HEK293 (cell line): Measurements from ENCODE around the gene TOR1AIP2.

Experiments used
- CTCF ChIA-PET: fragments of 350-600 bp; formaldehyde crosslinking; extraction: SDS; loops from one replicate; lab custom pipeline; 2021; ENCODE audit warnings: antibody characterized with exemption; lab: Yijun Ruan, JAX
- POLR2A ChIA-PET: fragments of 300-600 bp; formaldehyde crosslinking; extraction: SDS; loops from one replicate; lab custom pipeline; 2020; ENCODE audit warnings: antibody characterized with exemption, inconsistent platforms; lab: Yijun Ruan, JAX
- H3K27ac ChIP-seq: fragments of 200-500 bp; sonication (Bioruptor generic); 2 replicates; pipeline ENCODE4 v1.5.1; 2014; ENCODE audit warnings: low read depth, low read length, control low read depth, inconsistent platforms; ENCODE audit errors: extremely low read depth
- H3K36me3 ChIP-seq, 2 experiments: fragments of 200-500 bp in 1 of 2; sonication (Bioruptor generic) in 1 of 2; 1 replicate in 1 of 2; 2 replicates in 1 of 2; pipeline ENCODE4 v1.5.1; 2014 to 2017; ENCODE audit warnings: inconsistent platforms in 2 of 2, low read length in 2 of 2; ENCODE audit not compliant: control insufficient read depth in 2 of 2, insufficient read depth in 1 of 2
- H3K4me1 ChIP-seq: fragments of 200-500 bp; sonication (Bioruptor generic); 2 replicates; pipeline ENCODE4 v1.5.1; 2014; ENCODE audit warnings: mild to moderate bottlenecking, low read length, inconsistent platforms; ENCODE audit not compliant: control insufficient read depth, insufficient read depth
- H3K4me3 ChIP-seq: 2 replicates; pipeline ENCODE4 v1.5.1; 2011; ENCODE audit warnings: low read depth, mild to moderate bottlenecking, control low read depth, low read length, moderate library complexity
- H3K9me3 ChIP-seq: fragments of 200-500 bp; sonication (Bioruptor generic); 2 replicates; pipeline ENCODE4 v1.5.1; 2014; ENCODE audit warnings: low read depth, low read length, inconsistent platforms; ENCODE audit not compliant: control insufficient read depth, insufficient read depth
- BCL11A ChIP-seq: fragments of 450-650 bp; formaldehyde crosslinking; IDR thresholded peaks from 2 replicates; pipeline ENCODE4 v1.5.1; 2016; ENCODE audit warnings: low read depth, missing biosample characterization, missing genetic modification characterization
- EGR2 ChIP-seq: fragments of 450-650 bp; formaldehyde crosslinking; IDR thresholded peaks from 2 replicates; pipeline ENCODE4 v1.5.1; 2016; ENCODE audit warnings: low read depth, missing biosample characterization, missing genetic modification characterization
- HIC1 ChIP-seq: fragments of 450-650 bp; formaldehyde crosslinking; IDR thresholded peaks from 2 replicates; pipeline ENCODE4 v1.5.1; 2016; ENCODE audit warnings: missing biosample characterization, missing genetic modification characterization
- OVOL3 ChIP-seq: fragments of 450-650 bp; formaldehyde crosslinking; IDR thresholded peaks from 2 replicates; pipeline ENCODE4 v1.5.1; 2016; ENCODE audit warnings: missing biosample characterization, missing genetic modification characterization
- RBAK ChIP-seq: fragments of 450-650 bp; formaldehyde crosslinking; IDR thresholded peaks from 2 replicates; pipeline ENCODE4 v1.5.1; 2016; ENCODE audit warnings: missing biosample characterization, missing genetic modification characterization
- SCRT2 ChIP-seq: fragments of 450-650 bp; formaldehyde crosslinking; IDR thresholded peaks from 2 replicates; pipeline ENCODE4 v1.5.1; 2016; ENCODE audit warnings: missing biosample characterization, missing genetic modification characterization
- SP2 ChIP-seq: fragments of 450-650 bp; formaldehyde crosslinking; IDR thresholded peaks from 2 replicates; pipeline ENCODE4 v1.5.1; 2016; ENCODE audit warnings: missing biosample characterization, missing genetic modification characterization
- ZBTB20 ChIP-seq: fragments of 450-650 bp; formaldehyde crosslinking; IDR thresholded peaks from 2 replicates; pipeline ENCODE4 v1.5.1; 2016; ENCODE audit warnings: missing biosample characterization, missing genetic modification characterization
- ZBTB26 ChIP-seq: fragments of 450-650 bp; formaldehyde crosslinking; optimal IDR thresholded peaks from 2 replicates; pipeline ENCODE3; 2016; ENCODE audit warnings: missing biosample characterization, mild to moderate bottlenecking, missing genetic modification characterization
- ZNF148 ChIP-seq: fragments of 450-650 bp; formaldehyde crosslinking; IDR thresholded peaks from 2 replicates; pipeline ENCODE4 v1.5.0; 2017; ENCODE audit warnings: missing biosample characterization, missing genetic modification characterization, borderline replicate concordance
- ZNF16 ChIP-seq: fragments of 450-650 bp; formaldehyde crosslinking; IDR thresholded peaks from 2 replicates; pipeline ENCODE4 v1.5.1; 2016; ENCODE audit warnings: low read depth, missing biosample characterization, missing genetic modification characterization
- ZNF169 ChIP-seq: fragments of 450-650 bp; formaldehyde crosslinking; IDR thresholded peaks from 2 replicates; pipeline ENCODE4 v1.5.1; 2016; ENCODE audit warnings: missing biosample characterization, missing genetic modification characterization
- ZNF174 ChIP-seq: fragments of 450-650 bp; formaldehyde crosslinking; IDR thresholded peaks from 2 replicates; pipeline ENCODE4 v1.5.0; 2017; ENCODE audit warnings: missing biosample characterization, mild to moderate bottlenecking, missing genetic modification characterization
- ZNF223 ChIP-seq: fragments of 450-650 bp; formaldehyde crosslinking; IDR thresholded peaks from 2 replicates; pipeline ENCODE4 v1.5.1; 2016; ENCODE audit warnings: missing biosample characterization, missing genetic modification characterization
- ZNF571 ChIP-seq: fragments of 450-650 bp; formaldehyde crosslinking; IDR thresholded peaks from 2 replicates; pipeline ENCODE4 v1.5.0; 2017; ENCODE audit warnings: missing biosample characterization, missing genetic modification characterization
- ZNF621 ChIP-seq: fragments of 450-650 bp; formaldehyde crosslinking; IDR thresholded peaks from 2 replicates; pipeline ENCODE4 v1.5.1; 2017; ENCODE audit warnings: missing biosample characterization, missing genetic modification characterization
- ZNF639 ChIP-seq: fragments of 450-650 bp; formaldehyde crosslinking; IDR thresholded peaks from 2 replicates; pipeline ENCODE4 v1.5.1; 2016; ENCODE audit warnings: missing biosample characterization, missing genetic modification characterization
- ZNF670 ChIP-seq: fragments of 450-650 bp; formaldehyde crosslinking; IDR thresholded peaks from 2 replicates; pipeline ENCODE4 v1.5.1; 2016; ENCODE audit warnings: missing biosample characterization, missing genetic modification characterization, low read depth
- ZNF677 ChIP-seq: fragments of 450-650 bp; IDR thresholded peaks from 2 replicates; pipeline ENCODE4 v1.5.0; 2018; ENCODE audit warnings: missing biosample characterization, mild to moderate bottlenecking, missing genetic modification characterization, moderate library complexity
- ZNF692 ChIP-seq: fragments of 450-650 bp; formaldehyde crosslinking; IDR thresholded peaks from 2 replicates; pipeline ENCODE4 v1.5.1; 2016; ENCODE audit warnings: missing biosample characterization, missing genetic modification characterization
- ZNF76 ChIP-seq: fragments of 450-650 bp; formaldehyde crosslinking; IDR thresholded peaks from 2 replicates; pipeline ENCODE4; 2016; ENCODE audit warnings: low read depth, missing biosample characterization, missing genetic modification characterization, borderline replicate concordance
- ZNF837 ChIP-seq: fragments of 450-650 bp; formaldehyde crosslinking; IDR thresholded peaks from 2 replicates; pipeline ENCODE4 v1.5.1; 2016; ENCODE audit warnings: missing biosample characterization, missing genetic modification characterization

TOR1AIP2 gene

GRCh38 chr1:179883040-179883744, 5.6 kb upstream of the TOR1AIP2 start (continued):
- TF ChIP-seq EGR2 (tag by site-specific recombination): 0 out of 2 replicates have a peak, but pooled peaks have one; percentile 35
- TF ChIP-seq ZNF76 (tag by site-specific recombination): no peak
- TF ChIP-seq ZNF677 (tag by site-specific recombination): no peak
- no peak for TF ChIP-seq ZNF692 (tag by site-specific recombination)
- no peak; the same call in 1 of the 2 replicates for TF ChIP-seq SP2 (tag by site-specific recombination)
- TF ChIP-seq HIC1 (tag by site-specific recombination): peak; percentile 73
- no peak for TF ChIP-seq ZNF223
- no peak for TF ChIP-seq ZNF174 (tag by site-specific recombination)
- TF ChIP-seq ZNF621 (tag by site-specific recombination): no peak
- TF ChIP-seq OVOL3: no peak
- TF ChIP-seq ZNF670: no peak
- TF ChIP-seq ZNF16: no peak
- no peak for TF ChIP-seq ZNF148 (tag by site-specific recombination)
- no peak for TF ChIP-seq BCL11A
- no peak for TF ChIP-seq ZNF571 (tag by site-specific recombination)

- Histone ChIP-seq H3K27ac (peak within 1 kb of the TSS; percentile 90), H3K4me1 (no peaks in the 10 kb centered on the region), H3K9me3 (no peaks in the 10 kb centered on the region), H3K36me3 (peaks cover 7 to 24% of the 10 kb centered on the region in 2 experiments), H3K4me3 (peak within 1 kb of the TSS; percentile 83)
- POLR2A ChIA-PET: interaction anchor here (0.5 to 3.5 kb wide), 18 partner anchors 11 to 758 kb away, joined by 3 to 29 read pairs (median 4); partner anchors contain the start of genes CEP350 and QSOX1
- CTCF ChIA-PET: interaction anchor here (0.8 to 1.6 kb wide), 4 partner anchors 15 to 72 kb away, joined by 3 to 6 read pairs (median 4); partner anchors contain the start of gene CEP350
- TF ChIP-seq ZBTB20 (tag by site-specific recombination) (peak; percentile 82), RBAK (tag by site-specific recombination) (no peak), ZNF692 (tag by site-specific recombination) (peak; percentile 96), ZNF169 (tag by site-specific recombination) (no peak), ZBTB26 (tag by site-specific recombination) (peak; percentile 99), ZNF837 (no peak; the same call in 1 of the 2 replicates), ZNF76 (tag by site-specific recombination) (peak; percentile 95), SCRT2 (tag by site-specific recombination) (no peak), ZNF639 (tag by site-specific recombination) (peak; percentile 98)
Measured at GRCh38 chr1:179882253-179883039, 4.8 kb upstream of the TOR1AIP2 start, which contains the start of gene TOR1AIP1. TSS of gene TOR1AIP1 (plus strand) at chr1:179882285. CDS start at chr1:179882503, 218 bp downstream.
